TTC549 (cell line): ENCODE results near the gene GLIS1.

Source experiments
- FAIRE-seq: peaks from 2 replicates; lab custom pipeline; 2012; peaks lifted over from hg19 to GRCh38; lab: Jason Lieb, UNC

The GLIS1 gene

GRCh38 chr1:53579221-53580008, 159.5 kb downstream of the GLIS1 start:
- FAIRE-seq, result no peak

GRCh38 chr1:53578358-53578757, 160.6 kb downstream of the GLIS1 start:
- no peak for FAIRE-seq

GRCh38 chr1:53577761-53578100, 161.2 kb downstream of the GLIS1 start:
- FAIRE-seq, result no peak

- no peak for FAIRE-seq
Measured at GRCh38 chr1:53576866-53577760, 161.9 kb downstream of the GLIS1 start.

GRCh38 chr1:53576381-53576801, 162.6 kb downstream of the GLIS1 start:
- no peak for FAIRE-seq

- FAIRE-seq, result no peak
Measured at GRCh38 chr1:53575955-53576320, 163.0 kb downstream of the GLIS1 start.

- FAIRE-seq, result no peak
Measured at GRCh38 chr1:53575141-53575954, 163.6 kb downstream of the GLIS1 start.

- no peak for FAIRE-seq
Measured at GRCh38 chr1:53574621-53575020, 164.3 kb downstream of the GLIS1 start.

GRCh38 chr1:53573931-53574330, 165.0 kb downstream of the GLIS1 start:
- FAIRE-seq, result no peak

GRCh38 chr1:53573522-53573921, 165.4 kb downstream of the GLIS1 start:
- no peak for FAIRE-seq

- no peak for FAIRE-seq
Measured at GRCh38 chr1:53572815-53573173, 166.2 kb downstream of the GLIS1 start.

GRCh38 chr1:53572065-53572814, 166.7 kb downstream of the GLIS1 start:
- no peak for FAIRE-seq

- no peak for FAIRE-seq
Measured at GRCh38 chr1:53568540-53568939, 170.4 kb downstream of the GLIS1 start.

- FAIRE-seq, result no peak
Measured at GRCh38 chr1:53567851-53568250, 171.1 kb downstream of the GLIS1 start.

GRCh38 chr1:53567450-53567849, 171.5 kb downstream of the GLIS1 start:
- no peak for FAIRE-seq

GRCh38 chr1:53563611-53564010, 175.4 kb downstream of the GLIS1 start:
- FAIRE-seq, result no peak

GRCh38 chr1:53562981-53563379, 176.0 kb downstream of the GLIS1 start:
- no peak for FAIRE-seq

GRCh38 chr1:53562291-53562980, 176.5 kb downstream of the GLIS1 start:
- no peak for FAIRE-seq

GRCh38 chr1:53561503-53562105, 177.4 kb downstream of the GLIS1 start:
- no peak for FAIRE-seq

GRCh38 chr1:53560581-53561502, 178.1 kb downstream of the GLIS1 start:
- FAIRE-seq, result no peak
